Activated CD8-positive, alpha-beta memory T cell treated with anti-CD3 and anti-CD28 coated beads for 4 hours (primary cell): ENCODE results near the gene LIPC.

Source experiments
- DNase-seq, 2 donors: peaks; one replicate each; pipeline ENCODE4 v3.0.0-alpha.2; 2020; ENCODE audit warnings: low read depth in 2 of 2

LIPC gene

DNA sequence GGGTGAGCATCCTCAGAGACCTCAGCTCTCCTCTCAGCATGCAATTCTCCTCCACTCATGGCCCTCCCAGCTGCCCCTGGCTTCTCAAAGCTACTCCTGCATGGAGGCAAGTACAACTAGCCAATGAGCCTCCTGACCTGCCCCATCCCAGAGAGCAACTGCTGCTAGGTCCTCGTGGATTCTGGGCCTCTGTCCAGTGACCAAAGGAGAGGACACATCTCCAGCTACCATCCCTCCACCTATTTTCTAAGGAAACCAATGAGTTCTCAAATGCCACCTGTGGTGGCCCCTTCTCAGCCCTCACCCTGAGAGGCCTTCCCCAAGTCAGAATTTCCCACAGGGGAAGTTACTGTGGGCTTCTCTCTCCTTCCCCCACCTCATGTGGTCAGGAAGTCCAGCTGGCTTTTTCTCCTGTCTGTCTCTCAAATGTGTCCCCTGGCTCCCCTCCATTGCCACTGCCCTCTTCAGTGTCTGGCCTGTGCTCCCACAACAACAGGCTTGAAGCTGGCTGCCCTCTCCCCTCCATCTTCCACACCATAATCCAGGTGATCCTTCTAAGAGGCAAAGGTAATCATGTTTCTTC lies 43.0 kb downstream of the LIPC start:
- DNase-seq = no peak

GRCh38 chr15:58475573-58476524 lies 44.1 kb downstream of the LIPC start:
- DNase-seq = no peak

DNA sequence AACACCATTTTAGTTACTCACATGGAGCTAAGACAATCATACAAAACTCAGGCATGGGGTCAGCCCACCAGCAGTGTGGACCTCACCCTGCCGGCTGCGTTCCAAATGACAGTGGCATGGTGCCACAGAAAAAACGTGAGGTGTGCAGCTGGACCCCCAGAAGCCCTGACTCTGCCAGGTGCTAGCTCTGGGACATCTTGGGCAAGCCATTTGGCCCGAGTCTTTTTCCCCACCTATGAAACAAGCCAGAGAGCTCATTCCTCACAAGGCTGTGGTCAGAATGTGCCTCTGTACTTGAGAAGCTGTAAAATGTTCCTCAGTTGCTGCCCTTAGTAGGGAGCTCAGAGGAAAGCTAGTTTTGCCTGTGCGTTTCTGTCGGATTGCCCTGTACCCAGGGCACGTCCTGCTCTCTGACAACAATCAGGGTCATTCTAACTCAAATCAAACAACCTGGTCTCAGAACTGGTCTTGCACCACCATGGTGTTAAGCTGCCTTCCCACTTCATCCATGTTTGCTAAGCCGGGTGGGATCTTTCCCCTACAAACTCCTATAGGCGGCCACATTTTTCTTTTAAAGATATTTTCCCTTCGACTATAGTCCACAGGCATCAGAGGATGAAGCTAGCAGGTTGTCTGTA lies 44.9 kb downstream of the LIPC start:
- no peak for DNase-seq

DNA sequence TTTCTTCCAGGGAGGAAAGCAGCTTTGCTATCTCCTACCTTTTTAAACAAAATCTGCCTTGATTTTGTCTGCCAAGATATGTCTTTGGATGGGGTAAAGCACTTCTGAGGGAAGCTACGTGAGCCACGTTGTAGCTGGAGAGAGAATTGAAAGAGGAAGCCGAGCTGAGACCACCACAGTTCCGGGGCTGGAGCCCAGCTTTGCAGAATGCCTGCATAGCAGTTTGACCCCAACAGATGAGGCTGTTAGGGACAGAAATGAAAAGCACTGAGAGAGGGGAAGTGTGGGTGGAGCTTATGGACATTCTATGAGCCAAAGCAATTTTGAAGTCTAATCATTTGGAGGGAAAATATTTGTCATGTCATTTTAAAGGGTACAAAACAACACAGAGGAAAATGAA lies 45.4 kb downstream of the LIPC start:
- no peak for DNase-seq

DNA sequence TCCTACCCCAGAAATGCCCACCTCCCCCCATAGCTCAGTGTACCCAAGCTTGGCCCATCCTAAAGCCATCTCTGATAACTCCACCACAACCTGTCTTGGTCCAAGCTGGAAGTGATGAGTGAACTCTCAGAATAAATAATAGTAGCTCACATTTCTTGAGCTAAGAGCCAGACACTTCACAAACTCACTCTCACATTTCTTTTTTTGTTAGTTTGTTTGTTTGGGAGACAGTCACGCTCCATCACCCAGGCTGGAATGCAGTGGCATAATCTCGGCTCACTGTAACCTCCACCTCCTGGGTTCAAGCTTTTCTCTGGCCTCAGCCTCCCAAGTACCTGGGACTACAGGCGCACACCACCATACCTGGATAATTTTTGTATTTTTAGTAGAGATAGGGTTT lies 46.2 kb downstream of the LIPC start:
- DNase-seq = no peak

- no peak for DNase-seq
Observed at GRCh38 chr15:58478579-58478978, 46.8 kb downstream of the LIPC start.

DNA sequence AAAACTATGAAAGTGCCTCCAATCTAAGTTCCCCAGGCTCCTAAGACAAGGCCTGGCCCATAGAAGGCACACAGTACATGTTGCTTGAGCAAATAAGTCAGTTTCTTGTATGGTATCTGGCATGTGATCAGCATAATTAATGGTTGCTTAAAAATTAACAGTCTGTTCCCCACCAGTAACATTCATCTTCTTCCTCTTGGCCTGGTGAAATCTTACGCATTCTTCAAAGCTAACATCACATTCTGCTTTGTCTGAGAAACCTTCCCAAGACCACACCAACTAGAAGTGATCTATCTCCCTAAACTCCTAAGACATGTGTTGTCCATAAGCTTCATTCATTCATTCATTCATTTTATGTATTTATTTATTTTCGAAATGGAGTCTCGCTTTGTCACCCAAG lies 48.1 kb downstream of the LIPC start:
- no peak for DNase-seq

- DNase-seq = no peak
Observed at GRCh38 chr15:58483376-58483775, 51.6 kb downstream of the LIPC start.

DNA sequence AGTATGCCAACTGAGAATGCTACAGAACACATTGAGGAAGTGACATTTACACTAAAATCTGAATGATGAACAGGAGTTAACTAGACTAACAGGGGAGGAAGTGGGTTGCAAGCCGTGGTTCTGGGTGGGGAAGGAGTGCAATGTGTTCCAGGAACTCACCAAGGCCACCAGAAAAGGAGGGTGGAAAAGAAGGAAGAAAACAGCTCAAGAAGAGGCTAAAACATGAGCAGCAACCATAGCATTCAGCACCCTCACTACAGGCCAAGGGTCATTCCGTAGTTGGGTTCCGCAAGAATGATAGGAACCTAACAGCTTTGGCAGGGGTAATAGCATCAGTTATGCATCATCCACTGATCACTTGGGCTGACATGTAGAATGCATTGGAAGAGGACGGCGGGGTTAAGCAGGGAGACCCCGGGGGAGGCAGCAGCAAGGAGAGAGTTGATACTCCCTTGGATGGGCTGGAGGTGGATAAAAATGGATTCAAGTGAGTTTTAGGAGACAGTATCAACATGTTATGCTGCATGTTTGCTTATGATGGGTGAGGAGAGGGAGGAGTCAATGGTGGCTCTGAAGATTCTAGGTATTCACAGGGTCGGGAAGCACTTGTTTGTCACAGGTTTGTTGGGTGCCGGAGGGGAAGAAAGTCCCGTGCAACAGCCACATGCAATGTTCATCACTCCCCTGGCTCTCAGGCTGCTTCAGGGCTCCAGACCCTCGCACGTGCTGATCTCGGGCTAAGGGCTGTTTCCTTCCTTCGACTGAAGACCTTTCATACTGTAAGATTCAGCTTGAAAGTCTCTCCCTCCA lies 53.2 kb downstream of the LIPC start:
- DNase-seq = no peak

- no peak for DNase-seq
Observed at GRCh38 chr15:58486062-58486461, 54.3 kb downstream of the LIPC start.

DNA sequence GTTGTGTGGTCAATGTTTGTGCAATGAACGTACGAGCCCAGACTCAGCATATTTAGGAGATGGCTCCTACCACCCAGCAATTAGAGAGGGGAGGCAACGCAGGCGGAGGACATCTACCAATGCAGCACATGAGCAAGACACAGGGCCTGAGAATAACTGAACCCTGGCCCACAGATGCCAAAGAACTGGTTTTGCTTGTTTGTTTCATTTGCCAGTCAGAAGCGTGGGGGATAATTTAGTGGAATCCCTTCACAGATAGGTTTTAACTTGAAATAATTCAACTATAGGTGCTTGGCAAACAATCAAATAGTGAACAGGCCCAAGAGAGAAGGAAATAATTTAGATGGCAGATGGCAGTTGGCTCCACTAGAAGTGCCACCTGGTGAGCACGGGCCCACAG lies 54.8 kb downstream of the LIPC start:
- DNase-seq = no peak

- no peak for DNase-seq
Observed at GRCh38 chr15:58487041-58487723, 55.4 kb downstream of the LIPC start.

- no peak for DNase-seq
Observed at GRCh38 chr15:58487724-58488120, 55.9 kb downstream of the LIPC start.

GRCh38 chr15:58489289-58490085 lies 57.7 kb downstream of the LIPC start:
- no peak for DNase-seq

DNA sequence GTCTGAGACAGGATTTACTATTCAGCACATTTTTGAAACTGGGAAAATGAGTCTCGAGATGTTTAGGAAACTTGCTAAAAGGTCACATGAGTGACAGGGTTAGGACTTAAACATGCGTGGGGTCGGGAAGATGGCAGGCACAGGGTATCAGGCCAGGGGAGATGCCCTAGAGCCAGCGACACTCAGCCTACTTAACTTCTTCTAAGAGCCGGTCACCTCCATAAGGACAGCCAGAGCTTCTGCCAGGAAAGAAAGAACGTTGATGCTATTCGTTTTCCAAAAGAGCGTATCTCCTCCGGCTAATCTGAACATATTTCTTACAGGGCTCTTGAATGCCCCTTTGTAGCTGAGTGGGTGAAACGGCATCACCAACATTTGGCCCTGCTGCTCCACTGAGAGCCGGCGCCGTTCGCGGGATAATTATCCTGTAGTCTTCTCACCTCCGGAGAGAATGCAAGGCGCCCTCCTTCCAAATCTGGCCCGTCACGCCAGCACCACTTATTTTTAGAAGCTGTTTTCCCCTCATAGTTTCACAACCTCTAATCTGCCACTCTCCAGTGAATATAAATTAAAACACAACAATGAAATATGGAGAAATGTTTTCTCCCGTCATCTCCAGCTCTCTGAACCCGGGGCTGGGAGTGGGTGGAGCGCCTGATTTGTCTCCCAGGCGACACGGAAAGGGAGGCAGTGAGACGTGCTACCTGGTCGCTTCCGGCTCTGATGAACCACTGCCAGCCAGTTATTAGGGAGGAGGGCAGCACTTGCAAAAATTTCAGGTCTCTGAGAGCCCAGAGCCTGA lies 58.5 kb downstream of the LIPC start:
- DNase-seq = no peak

DNA sequence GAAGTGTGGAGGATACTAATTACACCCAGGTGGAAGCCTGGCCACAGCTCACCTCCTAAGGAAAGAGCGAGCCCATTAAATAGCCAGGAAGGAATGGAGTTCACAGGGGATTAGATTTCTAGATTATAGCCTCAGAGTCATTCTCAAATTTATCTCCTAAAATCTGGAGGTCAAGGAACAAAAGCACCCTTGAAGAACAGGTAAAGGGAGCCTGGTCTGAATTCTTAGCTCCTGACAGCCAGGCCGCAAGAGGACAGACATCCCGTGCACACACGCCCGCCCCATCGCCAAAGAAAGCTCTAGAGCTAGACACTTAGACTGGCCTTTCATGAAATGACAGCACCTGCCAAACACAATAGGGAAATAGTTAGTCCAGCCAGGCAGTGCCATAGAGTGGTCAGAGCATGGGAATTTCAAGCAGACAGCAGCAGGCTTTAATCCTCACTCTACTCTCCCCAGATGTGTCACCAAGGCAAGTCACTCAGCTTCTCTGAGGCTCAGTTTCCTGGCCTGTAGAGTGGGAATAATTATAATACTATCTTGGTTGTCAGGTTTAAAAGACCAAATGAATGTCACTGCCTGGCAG lies 59.2 kb downstream of the LIPC start:
- DNase-seq = no peak

GRCh38 chr15:58491499-58492202 lies 59.9 kb downstream of the LIPC start:
- no peak for DNase-seq

GRCh38 chr15:58492661-58493397 lies 61.0 kb downstream of the LIPC start:
- no peak for DNase-seq
